ENCODE data around the gene IGSF21. TPM values are rescaled to one million over a fixed set of nuclear protein-coding genes. Genes with fewer than 3 reads are reported as not detected.

IGSF21 gene
- total and polyA plus RNA-seq, 2 experiments from 2014 or later = not detected

- 44% methylated on average over 8 of the region's 8 CpGs for WGBS (ENCODE audit: low lambda C conversion rate, missing lambda C conversion rate)
- H4K20me1 ChIP-seq (ENCODE audit: insufficient read depth, poor library complexity, severe bottlenecking) = no peaks in the 10 kb centered on the region
- H3K4me2 ChIP-seq = no peak overlapping the region
- no peaks in the 10 kb centered on the region for H3K9me3 ChIP-seq (ENCODE audit: low read depth)
- TF ChIP-seq CTCF (IDR thresholded peaks at IDR 0.05; ENCODE audit: poor library complexity) (no peak), EZH2 (IDR thresholded peaks at IDR 0.05; ENCODE audit: borderline replicate concordance) (no peak), EZH2phosphoT487 (IDR thresholded peaks at IDR 0.05; ENCODE audit: low read depth, severe bottlenecking, unreplicated experiment) (no peak)
- H3K27me3 ChIP-seq = no peaks in the 10 kb centered on the region
- peak overlapping the region; percentile 90 for H3K27ac ChIP-seq
- no peak overlapping the region for H2AFZ ChIP-seq
- DNase-seq (ENCODE audit: low spot score) = peak; percentile 69
- H3K4me1 ChIP-seq (ENCODE audit: insufficient read depth) = peaks cover 30% of the 10 kb centered on the region
- H3K36me3 ChIP-seq (replicated peaks; ENCODE audit: insufficient read depth, low read depth) = no peaks in the 10 kb centered on the region
- no peaks in the 10 kb centered on the region for H3K9me2 ChIP-seq (replicated peaks; ENCODE audit: insufficient read depth)
- H3K4me3 ChIP-seq = no peak overlapping the region
- no peaks in the 10 kb centered on the region for H3K79me2 ChIP-seq
These were observed 304.4 kb downstream of the IGSF21 start for GRCh38 chr1:18411820-18412641.

GRCh38 chr1:18412882-18413353 lies 305.3 kb downstream of the IGSF21 start:
- H3K4me2 ChIP-seq = no peak overlapping the region
- no peaks in the 10 kb centered on the region for H3K79me2 ChIP-seq
- H3K27ac ChIP-seq = peak overlapping the region; percentile 90
- DNase-seq (ENCODE audit: low spot score) = peak; percentile 34
- TF ChIP-seq EZH2phosphoT487 (IDR thresholded peaks at IDR 0.05; ENCODE audit: low read depth, severe bottlenecking, unreplicated experiment) = peak; percentile 42
- TF ChIP-seq EZH2 (IDR thresholded peaks at IDR 0.05; ENCODE audit: borderline replicate concordance) = no peak
- TF ChIP-seq CTCF (IDR thresholded peaks at IDR 0.05; ENCODE audit: poor library complexity) = no peak
- H4K20me1 ChIP-seq (ENCODE audit: insufficient read depth, poor library complexity, severe bottlenecking) = no peaks in the 10 kb centered on the region
- no peak overlapping the region for H2AFZ ChIP-seq
- WGBS (ENCODE audit: low lambda C conversion rate, missing lambda C conversion rate) = 89% methylated on average over 4 of the region's 4 CpGs
- no peaks in the 10 kb centered on the region for H3K27me3 ChIP-seq
- H3K9me2 ChIP-seq (replicated peaks; ENCODE audit: insufficient read depth) = no peaks in the 10 kb centered on the region
- H3K4me1 ChIP-seq (ENCODE audit: insufficient read depth) = peaks cover 35% of the 10 kb centered on the region
- H3K36me3 ChIP-seq (replicated peaks; ENCODE audit: insufficient read depth, low read depth) = no peaks in the 10 kb centered on the region
- H3K9me3 ChIP-seq (ENCODE audit: low read depth) = no peaks in the 10 kb centered on the region
- H3K4me3 ChIP-seq = no peak overlapping the region

GRCh38 chr1:18413541-18414305 lies 306.1 kb downstream of the IGSF21 start:
- no peak for TF ChIP-seq EZH2phosphoT487 (IDR thresholded peaks at IDR 0.05; ENCODE audit: low read depth, severe bottlenecking, unreplicated experiment)
- no peak for TF ChIP-seq CTCF (IDR thresholded peaks at IDR 0.05; ENCODE audit: poor library complexity)
- no peak for TF ChIP-seq EZH2 (IDR thresholded peaks at IDR 0.05; ENCODE audit: borderline replicate concordance)
- Histone ChIP-seq H4K20me1 (ENCODE audit: insufficient read depth, poor library complexity, severe bottlenecking) (no peaks in the 10 kb centered on the region), H3K27ac (peak overlapping the region; percentile 84), H3K4me1 (ENCODE audit: insufficient read depth) (peaks cover 36% of the 10 kb centered on the region), H3K4me2 (no peak overlapping the region), H2AFZ (no peak overlapping the region), H3K4me3 (no peak overlapping the region), H3K27me3 (no peaks in the 10 kb centered on the region), H3K9me3 (ENCODE audit: low read depth) (no peaks in the 10 kb centered on the region), H3K36me3 (replicated peaks; ENCODE audit: insufficient read depth, low read depth) (no peaks in the 10 kb centered on the region), H3K79me2 (no peaks in the 10 kb centered on the region), H3K9me2 (replicated peaks; ENCODE audit: insufficient read depth) (no peaks in the 10 kb centered on the region)
- whole genome bisulfite sequencing (ENCODE audit: low lambda C conversion rate, missing lambda C conversion rate) = 48% methylated on average over 13 of the region's 13 CpGs
- peak; percentile 90 for DNase-seq (ENCODE audit: low spot score)
